B cell (primary cell): ENCODE measurements around the gene CFAP61. TPM values are rescaled to one million over a fixed set of nuclear protein-coding genes. Genes with fewer than 3 reads are reported as not detected.

Source experiments
- ATAC-seq: fragments of 200-7000 bp; cut with Tn5 transposase; one replicate; pipeline ENCODE4 v1.10.0; 2021; ENCODE audit warnings: low read depth, mild to moderate bottlenecking, moderate number of reproducible peaks, moderate library complexity
- CTCF ChIA-PET: fragments of 350-600 bp; sonication (Branson Sonifier 250); formaldehyde crosslinking; loops from one replicate; lab custom pipeline; 2021; ENCODE audit warnings: antibody characterized with exemption, inconsistent platforms; lab: Charles Lee
- POLR2A ChIA-PET: fragments of 350-600 bp; sonication (Branson Sonifier 250); formaldehyde crosslinking; loops from one replicate; lab custom pipeline; 2021; ENCODE audit warnings: antibody characterized with exemption; lab: Charles Lee
- DNase-seq: peaks from one replicate; pipeline ENCODE4 v3.0.0; 2013
- H2AFZ ChIP-seq: 2 replicates; pipeline ENCODE4 v1.6.1; 2012; ENCODE audit warnings: mild to moderate bottlenecking, low read depth, low read length; ENCODE audit not compliant: insufficient read depth, poor library complexity, severe bottlenecking
- H3K27ac ChIP-seq, 2 donors: 1 replicate in 1 of 2; 2 replicates in 1 of 2; pipeline ENCODE4 v1.5.1; 2012 to 2013; ENCODE audit warnings: low read length in 2 of 2, mild to moderate bottlenecking in 2 of 2, moderate library complexity in 1 of 2
- H3K27me3 ChIP-seq, 4 experiments: fragments of 200-600 bp in 1 of 4; sonication (generic) in 1 of 4; replicated peaks in 1 of 4; 1 replicate in 2 of 4; 2 replicates in 2 of 4; pipeline versions ENCODE4 v1.6.1 to v1.7.0; 2013 to 2016; ENCODE audit warnings: low read length in 3 of 4, mild to moderate bottlenecking in 2 of 4, mixed read lengths in 1 of 4, moderate library complexity in 1 of 4; ENCODE audit not compliant: insufficient read depth in 4 of 4, control insufficient read depth in 3 of 4; ENCODE audit errors: control extremely low read depth in 1 of 4
- H3K36me3 ChIP-seq, 2 experiments: replicated peaks in 1 of 2; 1 replicate in 1 of 2; 2 replicates in 1 of 2; pipeline versions ENCODE4 v1.6.1 to v1.7.1; 2013; ENCODE audit warnings: low read length in 1 of 2; ENCODE audit not compliant: insufficient read depth in 2 of 2, control insufficient read depth in 1 of 2; ENCODE audit errors: control extremely low read depth in 1 of 2, extremely low read depth in 1 of 2
- H3K4me1 ChIP-seq, 2 donors: fragments of 200-600 bp in 1 of 2; sonication (generic) in 1 of 2; 1 replicate in 1 of 2; 2 replicates in 1 of 2; pipeline versions ENCODE4 v1.5.1 to v1.6.1; 2013 to 2017; ENCODE audit warnings: low read length in 2 of 2; ENCODE audit not compliant: control insufficient read depth in 2 of 2, insufficient read depth in 2 of 2
- H3K4me2 ChIP-seq: replicated peaks from 2 replicates; pipeline ENCODE3; 2012; ENCODE audit warnings: mild to moderate bottlenecking, low read depth, low read length; ENCODE audit not compliant: poor library complexity, severe bottlenecking
- H3K4me3 ChIP-seq, 5 experiments: fragments of 200-600 bp in 1 of 5; sonication (generic) in 1 of 5; 1 replicate in 3 of 5; 2 replicates in 2 of 5; pipeline versions ENCODE4 v1.5.1 to v1.7.0; 2011 to 2016; ENCODE audit warnings: low read length in 4 of 5, mild to moderate bottlenecking in 4 of 5, low read depth in 2 of 5, control low read depth in 1 of 5, moderate library complexity in 1 of 5; ENCODE audit not compliant: insufficient read depth in 1 of 5; ENCODE audit errors: control extremely low read depth in 1 of 5, extremely low read depth in 1 of 5
- H3K79me2 ChIP-seq: fragments of 200-600 bp; sonication (generic); one replicate; pipeline ENCODE4 v1.6.0; 2016; ENCODE audit warnings: low read length; ENCODE audit not compliant: control insufficient read depth, insufficient read depth
- H3K9ac ChIP-seq: fragments of 200-600 bp; sonication (generic); 2 replicates; pipeline ENCODE4 v1.6.1; 2017; ENCODE audit warnings: mild to moderate bottlenecking, low read length, moderate library complexity
- H3K9me3 ChIP-seq, 3 donors: one replicate each; pipeline versions ENCODE4 v1.6.1 to v1.7.1; 2013; ENCODE audit warnings: low read length in 2 of 3; ENCODE audit not compliant: control insufficient read depth in 2 of 3, insufficient read depth in 1 of 3; ENCODE audit errors: control extremely low read depth in 1 of 3
- H4K20me1 ChIP-seq: 2 replicates; pipeline ENCODE4 v1.6.0; 2012; ENCODE audit warnings: mild to moderate bottlenecking, low read length; ENCODE audit not compliant: insufficient read depth, control insufficient read depth, poor library complexity, severe bottlenecking
- H3K27ac Mint-ChIP-seq: one replicate; pipeline ENCODE4 v1.8.0; 2021; ENCODE audit warnings: mixed read lengths
- H3K27me3 Mint-ChIP-seq: one replicate; pipeline ENCODE4 v1.8.0; 2021; ENCODE audit warnings: mixed read lengths
- H3K4me1 Mint-ChIP-seq: one replicate; pipeline ENCODE4 v1.8.0; 2021; ENCODE audit warnings: mixed read lengths
- H3K4me3 Mint-ChIP-seq: one replicate; pipeline ENCODE4 v1.8.0; 2021; ENCODE audit warnings: mixed read lengths
- H3K9me3 Mint-ChIP-seq: one replicate; pipeline ENCODE4 v1.8.0; 2022; ENCODE audit warnings: mixed read lengths; ENCODE audit not compliant: insufficient read depth
- CTCF ChIP-seq: fragments of 200-600 bp; IDR thresholded peaks from one replicate; pipeline ENCODE4 v1.8.0; 2022; ENCODE audit warnings: antibody characterized with exemption, mild to moderate bottlenecking
- EZH2 ChIP-seq: IDR thresholded peaks from 2 replicates; pipeline ENCODE4 v1.6.1; 2012; ENCODE audit warnings: borderline replicate concordance, low read depth, mild to moderate bottlenecking, moderate library complexity, low read length; ENCODE audit not compliant: insufficient read depth, poor library complexity, severe bottlenecking
- WGBS: methylation state at CpG from one replicate; pipeline ENCODE4 v1.1.5; 2013; ENCODE audit warnings: missing lambda C conversion rate; ENCODE audit not compliant: insufficient coverage; 5-methylcytosine and 5-hydroxymethylcytosine counted together
- intact Hi-C: fragments of 100-400 bp; cut with micrococcal nuclease; formaldehyde crosslinking; loops from one replicate; pipeline ENCODE4 v1.10.0; 2022
- polyA plus RNA-seq: library from polyadenylated mRNA; depleted of rRNA; stranded (reverse); fragments of >200 nt; gene quantifications from 2 replicates; pipeline ENCODE4 v1.2.3, GENCODE V29; 2012
- total RNA-seq, 2 donors: library from RNA; stranded (reverse); fragments of 120-200 nt in 1 of 2; gene quantifications; 1 replicate in 1 of 2; 2 replicates in 1 of 2; pipeline versions ENCODE4 v1.2.3 to v1.2.4, GENCODE V29; 2013 to 2022

CFAP61 gene
- total and polyA plus RNA-seq, 2 donors (not counting 1 experiment from before 2014, with no cell fraction given) = not detected

GRCh38 chr20:20259533-20259932 lies 207.2 kb downstream of the CFAP61 start:
- no peak for TF ChIP-seq EZH2
- no peak for TF ChIP-seq CTCF
- H3K4me3 ChIP-seq = no peak overlapping the region
- H3K27ac ChIP-seq = no peak overlapping the region
- Mint-ChIP-seq H3K9me3 (no peaks in the 10 kb centered on the region), H3K27me3 (peaks cover 24% of the 10 kb centered on the region), H3K27ac (no peak overlapping the region), H3K4me1 (peaks cover 9% of the 10 kb centered on the region), H3K4me3 (no peak overlapping the region)
- H4K20me1 ChIP-seq = no peaks in the 10 kb centered on the region
- ATAC-seq (no peak), DNase-seq (no peak)
- POLR2A ChIA-PET = no interaction called here
- H3K4me1 ChIP-seq = peaks cover 4 to 7% of the 10 kb centered on the region in 2 donors
- no peaks in the 10 kb centered on the region for H3K9me3 ChIP-seq
- H3K27me3 ChIP-seq = peaks cover 0 to 3% (median 0%) of the 10 kb centered on the region in 4 experiments
- H2AFZ ChIP-seq = no peak overlapping the region
- no peaks in the 10 kb centered on the region for H3K36me3 ChIP-seq
- no peak overlapping the region for H3K9ac ChIP-seq
- no peak overlapping the region for H3K4me2 ChIP-seq
- intact Hi-C loops = no loop called here
- CTCF ChIA-PET = no interaction called here
- H3K79me2 ChIP-seq = no peaks in the 10 kb centered on the region
- 20% methylated on average over 1 of the region's 2 CpGs for WGBS

- Mint-ChIP-seq H3K27me3 (peaks cover 19% of the 10 kb centered on the region), H3K4me3 (no peak overlapping the region), H3K27ac (no peak overlapping the region), H3K4me1 (peaks cover 9% of the 10 kb centered on the region), H3K9me3 (no peaks in the 10 kb centered on the region)
- Histone ChIP-seq H3K9me3 (no peaks in the 10 kb centered on the region), H3K36me3 (no peaks in the 10 kb centered on the region), H3K27ac (no peak overlapping the region), H3K79me2 (no peaks in the 10 kb centered on the region), H3K4me2 (no peak overlapping the region), H3K4me3 (no peak overlapping the region), H3K4me1 (peaks cover 4 to 7% of the 10 kb centered on the region in 2 donors), H4K20me1 (no peaks in the 10 kb centered on the region), H3K9ac (no peak overlapping the region), H2AFZ (no peak overlapping the region), H3K27me3 (peaks cover 0 to 7% (median 1%) of the 10 kb centered on the region in 4 experiments)
- TF ChIP-seq EZH2 (no peak), CTCF (no peak)
- ChIA-PET CTCF (no interaction called here), POLR2A (no interaction called here)
- DNase-seq (peak; percentile 20), ATAC-seq (no peak)
- intact Hi-C loops = no loop called here
- whole genome bisulfite sequencing = no CpG with 5 or more reads among the region's 1 CpG
Measured at GRCh38 chr20:20261159-20261558, 208.8 kb downstream of the CFAP61 start.
